ENCODE measurements around the gene MRPL49.

MRPL49 gene

GRCh38 chr11:65151331-65151899 is 29.3 kb downstream of the MRPL49 start:
- Histone ChIP-seq H3K36me3 (ENCODE audit: control insufficient read depth in 1 of 2, insufficient read depth in 2 of 2, low read length in 2 of 2) (no peaks in the 10 kb centered on the region), H3K4me1 (ENCODE audit: control insufficient read depth in 1 of 2, insufficient read depth in 2 of 2, low read length in 2 of 2) (peaks cover 8 to 17% of the 10 kb centered on the region in 2 donors), H3K9ac (ENCODE audit: low read depth in 1 of 2, low read length in 2 of 2) (no peak overlapping the region), H3K27me3 (ENCODE audit: control insufficient read depth in 1 of 2, insufficient read depth in 2 of 2, low read length in 2 of 2) (no peaks in the 10 kb centered on the region), H3K27ac (ENCODE audit: low read depth, low read length) (no peak overlapping the region), H3K4me3 (ENCODE audit: low read depth in 1 of 2, low read length in 2 of 2) (no peak overlapping the region), H3K9me3 (ENCODE audit: control insufficient read depth in 1 of 2, low read length in 2 of 2) (peaks cover 3 to 5% of the 10 kb centered on the region in 2 donors)

DNA sequence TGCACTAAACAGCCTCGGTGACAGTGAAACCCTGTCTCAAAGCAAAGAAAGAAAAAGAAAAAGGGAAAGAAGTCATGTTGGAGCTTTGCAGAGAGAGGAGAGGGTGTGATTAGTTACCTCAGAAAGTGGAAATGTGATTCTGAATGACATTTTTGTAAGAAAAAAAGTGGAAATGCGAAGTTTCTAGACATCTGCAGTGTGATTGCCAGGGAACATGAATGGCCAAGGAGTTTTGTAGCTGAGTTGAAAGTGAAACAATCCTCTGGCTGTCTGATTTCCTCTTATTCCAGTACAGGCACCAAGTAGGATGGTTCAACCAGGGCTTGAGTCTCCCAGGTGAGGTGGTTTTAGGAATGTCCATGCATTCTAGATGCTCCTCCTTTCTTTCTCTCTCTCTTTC is 30.0 kb downstream of the MRPL49 start:
- Histone ChIP-seq H3K36me3 (ENCODE audit: control insufficient read depth in 1 of 2, insufficient read depth in 2 of 2, low read length in 2 of 2) (no peaks in the 10 kb centered on the region), H3K27me3 (ENCODE audit: control insufficient read depth in 1 of 2, insufficient read depth in 2 of 2, low read length in 2 of 2) (no peaks in the 10 kb centered on the region), H3K9ac (ENCODE audit: low read depth in 1 of 2, low read length in 2 of 2) (no peak overlapping the region), H3K4me1 (ENCODE audit: control insufficient read depth in 1 of 2, insufficient read depth in 2 of 2, low read length in 2 of 2) (peaks cover 8 to 17% of the 10 kb centered on the region in 2 donors), H3K4me3 (ENCODE audit: low read depth in 1 of 2, low read length in 2 of 2) (no peak overlapping the region), H3K9me3 (ENCODE audit: control insufficient read depth in 1 of 2, low read length in 2 of 2) (peaks cover 3 to 4% of the 10 kb centered on the region in 2 donors), H3K27ac (ENCODE audit: low read depth, low read length) (no peak overlapping the region)

GRCh38 chr11:65156256-65156655 is 34.1 kb downstream of the MRPL49 start:
- no peaks in the 10 kb centered on the region for H3K27me3 ChIP-seq (ENCODE audit: control insufficient read depth in 1 of 2, insufficient read depth in 2 of 2, low read length in 2 of 2)
- H3K4me3 ChIP-seq (ENCODE audit: low read depth in 1 of 2, low read length in 2 of 2): no peak overlapping the region
- no peaks in the 10 kb centered on the region for H3K36me3 ChIP-seq (ENCODE audit: control insufficient read depth in 1 of 2, insufficient read depth in 2 of 2, low read length in 2 of 2)
- H3K4me1 ChIP-seq (ENCODE audit: control insufficient read depth in 1 of 2, insufficient read depth in 2 of 2, low read length in 2 of 2): peaks cover 2 to 4% of the 10 kb centered on the region in 2 donors
- no peak overlapping the region for H3K27ac ChIP-seq (ENCODE audit: low read depth, low read length)
- H3K9me3 ChIP-seq (ENCODE audit: control insufficient read depth in 1 of 2, low read length in 2 of 2): no peaks in the 10 kb centered on the region
- H3K9ac ChIP-seq (ENCODE audit: low read depth in 1 of 2, low read length in 2 of 2): no peak overlapping the region

- no peak overlapping the region for H3K4me3 ChIP-seq (ENCODE audit: low read depth in 1 of 2, low read length in 2 of 2)
- H3K4me1 ChIP-seq (ENCODE audit: control insufficient read depth in 1 of 2, insufficient read depth in 2 of 2, low read length in 2 of 2): no peaks in the 10 kb centered on the region
- no peak overlapping the region for H3K9ac ChIP-seq (ENCODE audit: low read depth in 1 of 2, low read length in 2 of 2)
- H3K27ac ChIP-seq (ENCODE audit: low read depth, low read length): no peak overlapping the region
- H3K9me3 ChIP-seq (ENCODE audit: control insufficient read depth in 1 of 2, low read length in 2 of 2): no peaks in the 10 kb centered on the region
- H3K36me3 ChIP-seq (ENCODE audit: control insufficient read depth in 1 of 2, insufficient read depth in 2 of 2, low read length in 2 of 2): no peaks in the 10 kb centered on the region
- H3K27me3 ChIP-seq (ENCODE audit: control insufficient read depth in 1 of 2, insufficient read depth in 2 of 2, low read length in 2 of 2): no peaks in the 10 kb centered on the region
Measured at GRCh38 chr11:65156926-65157325, 34.8 kb downstream of the MRPL49 start.

- H3K9ac ChIP-seq (ENCODE audit: low read depth in 1 of 2, low read length in 2 of 2): no peak overlapping the region
- no peak overlapping the region for H3K4me3 ChIP-seq (ENCODE audit: low read depth in 1 of 2, low read length in 2 of 2)
- no peaks in the 10 kb centered on the region for H3K27me3 ChIP-seq (ENCODE audit: control insufficient read depth in 1 of 2, insufficient read depth in 2 of 2, low read length in 2 of 2)
- H3K27ac ChIP-seq (ENCODE audit: low read depth, low read length): no peak overlapping the region
- H3K36me3 ChIP-seq (ENCODE audit: control insufficient read depth in 1 of 2, insufficient read depth in 2 of 2, low read length in 2 of 2): no peaks in the 10 kb centered on the region
- H3K9me3 ChIP-seq (ENCODE audit: control insufficient read depth in 1 of 2, low read length in 2 of 2): no peaks in the 10 kb centered on the region
- H3K4me1 ChIP-seq (ENCODE audit: control insufficient read depth in 1 of 2, insufficient read depth in 2 of 2, low read length in 2 of 2): no peaks in the 10 kb centered on the region
Measured at GRCh38 chr11:65157336-65157735, 35.2 kb downstream of the MRPL49 start.

DNA sequence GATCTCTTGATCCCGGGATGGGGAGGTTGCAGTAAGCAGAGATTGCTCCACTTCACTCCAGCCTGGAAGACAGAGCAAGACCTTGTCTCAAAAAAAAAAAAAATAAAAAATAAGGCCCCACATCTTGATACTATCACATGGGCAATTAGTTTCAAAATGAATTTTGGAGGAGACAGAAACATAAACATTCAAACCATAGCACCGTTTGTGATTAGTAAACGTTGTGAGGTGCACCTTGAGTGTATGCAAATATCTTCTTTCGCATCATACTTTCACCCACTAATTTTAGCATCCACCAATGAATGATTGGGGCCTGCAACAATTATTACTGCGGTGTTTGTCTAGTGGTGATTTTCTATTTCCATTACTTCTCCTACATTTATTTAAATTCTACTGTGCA is 36.9 kb downstream of the MRPL49 start:
- Histone ChIP-seq H3K4me3 (ENCODE audit: low read depth in 1 of 2, low read length in 2 of 2) (no peak overlapping the region), H3K27ac (ENCODE audit: low read depth, low read length) (no peak overlapping the region), H3K36me3 (ENCODE audit: control insufficient read depth in 1 of 2, insufficient read depth in 2 of 2, low read length in 2 of 2) (no peaks in the 10 kb centered on the region), H3K9me3 (ENCODE audit: control insufficient read depth in 1 of 2, low read length in 2 of 2) (no peaks in the 10 kb centered on the region), H3K9ac (ENCODE audit: low read depth in 1 of 2, low read length in 2 of 2) (no peak overlapping the region), H3K4me1 (ENCODE audit: control insufficient read depth in 1 of 2, insufficient read depth in 2 of 2, low read length in 2 of 2) (no peaks in the 10 kb centered on the region), H3K27me3 (ENCODE audit: control insufficient read depth in 1 of 2, insufficient read depth in 2 of 2, low read length in 2 of 2) (no peaks in the 10 kb centered on the region)

- Histone ChIP-seq H3K27ac (ENCODE audit: low read depth, low read length) (no peak overlapping the region), H3K36me3 (ENCODE audit: control insufficient read depth in 1 of 2, insufficient read depth in 2 of 2, low read length in 2 of 2) (no peaks in the 10 kb centered on the region), H3K4me3 (ENCODE audit: low read depth in 1 of 2, low read length in 2 of 2) (no peak overlapping the region), H3K9me3 (ENCODE audit: control insufficient read depth in 1 of 2, low read length in 2 of 2) (no peaks in the 10 kb centered on the region), H3K27me3 (ENCODE audit: control insufficient read depth in 1 of 2, insufficient read depth in 2 of 2, low read length in 2 of 2) (no peaks in the 10 kb centered on the region), H3K9ac (ENCODE audit: low read depth in 1 of 2, low read length in 2 of 2) (no peak overlapping the region), H3K4me1 (ENCODE audit: control insufficient read depth in 1 of 2, insufficient read depth in 2 of 2, low read length in 2 of 2) (peaks cover 0 to 3% of the 10 kb centered on the region in 2 donors)
Measured at GRCh38 chr11:65160643-65161042, 38.5 kb downstream of the MRPL49 start.

DNA sequence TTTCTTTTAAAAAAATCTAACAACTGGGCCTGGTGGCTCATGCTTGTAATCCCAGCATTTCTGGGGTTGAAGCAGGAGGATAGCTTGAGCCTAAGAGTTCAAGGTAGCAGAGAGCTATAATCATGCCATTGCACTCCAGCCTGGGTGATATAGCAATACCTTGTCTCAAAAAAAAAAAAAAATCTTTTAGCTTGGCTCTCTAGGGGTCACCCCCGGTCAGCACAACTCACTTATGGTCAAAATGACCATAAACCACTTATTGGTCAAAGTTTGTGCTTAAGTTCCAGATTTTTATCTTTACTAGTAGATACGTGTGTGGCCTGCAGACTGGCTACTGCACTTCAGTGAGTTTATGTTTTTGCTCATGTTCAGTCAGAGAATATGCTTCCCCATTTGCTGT is 41.6 kb downstream of the MRPL49 start:
- Histone ChIP-seq H3K9ac (ENCODE audit: low read depth in 1 of 2, low read length in 2 of 2) (no peak overlapping the region), H3K27ac (ENCODE audit: low read depth, low read length) (no peak overlapping the region), H3K4me3 (ENCODE audit: low read depth in 1 of 2, low read length in 2 of 2) (no peak overlapping the region), H3K27me3 (ENCODE audit: control insufficient read depth in 1 of 2, insufficient read depth in 2 of 2, low read length in 2 of 2) (no peaks in the 10 kb centered on the region), H3K4me1 (ENCODE audit: control insufficient read depth in 1 of 2, insufficient read depth in 2 of 2, low read length in 2 of 2) (peaks cover 0 to 4% of the 10 kb centered on the region in 2 donors), H3K36me3 (ENCODE audit: control insufficient read depth in 1 of 2, insufficient read depth in 2 of 2, low read length in 2 of 2) (no peaks in the 10 kb centered on the region), H3K9me3 (ENCODE audit: control insufficient read depth in 1 of 2, low read length in 2 of 2) (no peaks in the 10 kb centered on the region)

GRCh38 chr11:65165410-65166317 is 43.5 kb downstream of the MRPL49 start:
- Histone ChIP-seq H3K27ac (ENCODE audit: low read depth, low read length) (no peak overlapping the region), H3K9me3 (ENCODE audit: control insufficient read depth in 1 of 2, low read length in 2 of 2) (no peaks in the 10 kb centered on the region), H3K27me3 (ENCODE audit: control insufficient read depth in 1 of 2, insufficient read depth in 2 of 2, low read length in 2 of 2) (no peaks in the 10 kb centered on the region), H3K4me3 (ENCODE audit: low read depth in 1 of 2, low read length in 2 of 2) (peak overlapping the region; percentile 56 to 60), H3K36me3 (ENCODE audit: control insufficient read depth in 1 of 2, insufficient read depth in 2 of 2, low read length in 2 of 2) (no peaks in the 10 kb centered on the region), H3K4me1 (ENCODE audit: control insufficient read depth in 1 of 2, insufficient read depth in 2 of 2, low read length in 2 of 2) (peaks cover 0 to 4% of the 10 kb centered on the region in 2 donors), H3K9ac (ENCODE audit: low read depth in 1 of 2, low read length in 2 of 2) (peak overlapping the region; percentile 59 to 67)

GRCh38 chr11:65166893-65167292 is 44.8 kb downstream of the MRPL49 start:
- Histone ChIP-seq H3K27ac (ENCODE audit: low read depth, low read length) (no peak overlapping the region), H3K36me3 (ENCODE audit: control insufficient read depth in 1 of 2, insufficient read depth in 2 of 2, low read length in 2 of 2) (no peaks in the 10 kb centered on the region), H3K9ac (ENCODE audit: low read depth in 1 of 2, low read length in 2 of 2) (peak overlapping the region in 1 of 2 donors; percentile 54), H3K9me3 (ENCODE audit: control insufficient read depth in 1 of 2, low read length in 2 of 2) (no peaks in the 10 kb centered on the region), H3K4me3 (ENCODE audit: low read depth in 1 of 2, low read length in 2 of 2) (peak overlapping the region; percentile 55 to 61), H3K27me3 (ENCODE audit: control insufficient read depth in 1 of 2, insufficient read depth in 2 of 2, low read length in 2 of 2) (no peaks in the 10 kb centered on the region), H3K4me1 (ENCODE audit: control insufficient read depth in 1 of 2, insufficient read depth in 2 of 2, low read length in 2 of 2) (peaks cover 0 to 4% of the 10 kb centered on the region in 2 donors)
